ENCODE data around the gene CENPP. TPM values are rescaled to one million over a fixed set of nuclear protein-coding genes. Genes with fewer than 3 reads are reported as not detected.
"Not testable (repeated sequence)": the region's sequence is repeated elsewhere in the genome, so short reads cannot be mapped to it uniquely, and the experiment has no call there.

CENPP gene
- total RNA-seq, 1 experiment from 2014 or later, result 10.3 TPM

DNA sequence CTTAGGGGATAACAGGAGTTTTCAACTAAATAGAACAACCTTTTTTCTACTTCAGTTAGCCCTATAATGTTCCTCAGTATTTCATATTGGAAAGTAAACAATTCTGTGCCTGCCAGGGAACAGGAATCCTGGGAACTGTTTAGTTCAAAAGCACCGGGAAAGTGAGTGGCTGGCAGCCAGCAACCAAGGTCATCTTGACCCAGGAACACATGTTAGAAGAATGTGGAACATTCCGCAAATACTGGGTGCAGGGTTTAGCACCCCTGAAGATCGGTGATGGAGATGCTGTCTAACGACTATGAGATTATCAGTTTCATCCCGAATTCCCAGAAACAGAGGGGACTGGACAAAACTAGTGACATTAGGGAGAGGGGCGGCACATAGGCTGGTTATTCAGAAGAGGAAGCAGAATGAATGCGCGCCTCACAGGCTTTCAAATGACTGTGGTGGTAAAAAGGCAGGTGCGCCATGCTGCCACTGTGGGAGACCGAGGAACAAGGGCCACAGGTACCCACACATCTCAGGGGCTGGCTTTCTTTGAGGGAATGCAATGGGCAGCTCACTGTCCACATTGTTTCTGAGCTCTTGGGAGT is 293.0 kb downstream of the CENPP start:
- Histone ChIP-seq H3K36me3 (replicated peaks; ENCODE audit: control insufficient read depth, insufficient read depth, low read length) (peaks cover 7% of the 10 kb centered on the region), H3K4me3 (ENCODE audit: insufficient read depth, low read depth, low read length) (no peak overlapping the region), H3K27me3 (ENCODE audit: control insufficient read depth, insufficient read depth, low read length) (no peaks in the 10 kb centered on the region)
- peak; percentile 10 for DNase-seq

DNA sequence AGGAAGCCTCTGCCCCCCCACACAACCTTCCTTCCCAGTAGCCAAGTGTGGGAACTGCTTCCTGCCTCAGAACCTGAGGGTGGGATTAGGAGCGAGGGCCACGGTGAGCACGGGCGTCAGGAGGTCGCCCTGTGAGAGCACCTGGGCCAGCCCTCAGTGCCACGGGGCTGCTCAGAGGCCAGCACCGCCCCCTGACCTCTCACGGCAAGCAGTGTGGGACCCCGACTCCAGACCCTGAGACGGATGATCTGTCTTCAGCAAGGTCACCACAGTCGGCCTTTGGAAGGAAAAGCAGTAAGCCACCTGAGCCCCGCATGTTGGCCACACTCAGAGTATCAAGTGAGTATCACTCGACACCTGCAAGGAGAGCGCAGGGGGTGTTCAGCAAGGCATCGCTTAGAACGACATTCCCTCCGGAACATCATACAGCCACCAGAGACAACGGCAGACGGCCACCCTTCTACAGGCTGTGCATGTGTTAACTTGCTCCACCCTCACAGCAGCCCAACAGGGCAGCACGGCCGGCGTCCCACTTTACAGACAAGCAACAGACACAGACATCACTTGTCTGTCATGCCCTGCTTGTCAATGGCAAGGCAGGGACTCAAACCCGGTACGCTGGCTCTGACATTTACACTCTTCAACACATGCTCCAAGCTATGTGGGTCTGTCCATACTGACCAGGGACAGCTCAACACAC is 294.0 kb downstream of the CENPP start:
- DNase-seq, result peak; percentile 17
- Histone ChIP-seq H3K27me3 (ENCODE audit: control insufficient read depth, insufficient read depth, low read length) (no peaks in the 10 kb centered on the region), H3K36me3 (replicated peaks; ENCODE audit: control insufficient read depth, insufficient read depth, low read length) (peaks cover 7% of the 10 kb centered on the region), H3K4me3 (ENCODE audit: insufficient read depth, low read depth, low read length) (no peak overlapping the region)

DNA sequence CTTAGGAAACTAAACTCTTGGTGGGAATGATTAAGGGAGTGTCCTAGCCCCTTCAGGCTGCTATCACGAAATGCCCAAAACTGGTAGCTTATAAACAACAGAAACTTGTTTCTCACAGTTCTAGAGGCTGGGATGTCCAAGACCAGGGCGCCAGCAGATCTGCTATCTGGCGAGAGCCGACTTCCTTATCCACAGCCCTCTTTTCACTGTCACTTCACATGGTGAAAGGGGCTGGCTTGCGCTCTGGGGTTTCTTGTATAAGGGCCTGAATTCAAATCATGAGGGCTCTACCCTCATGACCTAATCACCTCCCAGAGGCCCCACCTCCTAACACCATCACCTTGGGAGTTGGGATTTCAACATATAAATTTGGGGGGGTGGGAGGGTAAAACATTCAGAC is 295.1 kb downstream of the CENPP start:
- H3K27me3 ChIP-seq (ENCODE audit: control insufficient read depth, insufficient read depth, low read length), result no peaks in the 10 kb centered on the region
- DNase-seq, result no peak
- no peak overlapping the region for H3K4me3 ChIP-seq (ENCODE audit: insufficient read depth, low read depth, low read length)
- peaks cover 2% of the 10 kb centered on the region for H3K36me3 ChIP-seq (replicated peaks; ENCODE audit: control insufficient read depth, insufficient read depth, low read length)

DNA sequence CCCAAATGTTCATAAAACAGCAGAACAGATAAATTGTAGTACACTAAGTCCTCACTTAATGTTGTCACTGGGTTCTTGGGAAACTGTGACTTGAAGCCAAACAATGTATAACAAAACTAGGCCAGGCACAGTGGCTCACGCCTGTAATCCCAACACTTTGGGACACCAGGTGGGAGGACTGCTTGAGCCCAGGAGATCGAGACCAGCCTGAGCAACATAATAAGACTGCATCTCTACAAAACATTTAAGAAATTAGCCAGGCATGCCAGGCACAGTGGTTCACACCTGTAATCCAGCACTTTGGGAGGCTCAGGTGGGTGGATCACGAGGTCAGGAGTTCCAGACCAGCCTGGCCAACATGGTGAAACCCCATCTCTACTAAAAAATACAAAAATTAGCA is 298.2 kb downstream of the CENPP start:
- H3K27me3 ChIP-seq (ENCODE audit: control insufficient read depth, insufficient read depth, low read length); H3K36me3 ChIP-seq (replicated peaks; ENCODE audit: control insufficient read depth, insufficient read depth, low read length); DNase-seq; H3K4me3 ChIP-seq (ENCODE audit: insufficient read depth, low read depth, low read length): not testable (repeated sequence)

DNA sequence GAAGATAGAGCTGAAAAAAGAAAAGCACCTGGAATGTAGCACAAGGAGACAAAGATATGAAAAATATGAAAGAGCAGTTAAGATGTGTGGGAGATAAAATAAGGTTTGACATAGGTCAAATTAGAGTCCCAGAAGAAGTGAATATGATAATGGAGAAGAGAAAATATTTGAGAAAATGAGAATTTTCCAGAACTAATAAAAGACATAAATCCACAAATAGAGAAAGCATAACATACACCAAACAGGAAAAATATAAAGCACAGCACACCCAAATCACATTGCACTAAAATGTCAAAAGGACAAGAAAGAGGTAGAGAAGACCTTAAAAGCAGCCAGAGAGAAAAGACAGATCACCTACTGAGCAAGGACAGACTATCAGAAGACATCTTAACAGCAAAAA is 300.7 kb downstream of the CENPP start:
- H3K4me3 ChIP-seq (ENCODE audit: insufficient read depth, low read depth, low read length), result no peak overlapping the region
- no peaks in the 10 kb centered on the region for H3K27me3 ChIP-seq (ENCODE audit: control insufficient read depth, insufficient read depth, low read length)
- no peak for DNase-seq

DNA sequence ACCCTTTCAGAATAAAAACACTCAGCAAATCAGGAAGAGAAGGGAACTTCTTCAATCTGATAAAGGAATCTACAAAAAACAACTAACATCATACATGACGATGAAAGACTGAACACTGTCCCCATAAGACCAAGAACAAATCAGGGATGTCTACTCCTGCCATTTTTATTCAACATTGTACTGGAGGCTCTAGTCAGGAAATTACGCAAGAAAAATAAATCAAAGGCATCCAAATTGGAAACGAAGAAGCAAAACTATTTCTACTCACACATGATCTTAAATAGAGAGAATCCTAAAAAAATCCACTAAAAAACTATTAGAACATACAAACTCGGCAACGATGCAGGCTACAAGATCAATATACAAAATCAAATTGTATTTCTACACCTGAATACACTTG is 301.9 kb downstream of the CENPP start:
- no peaks in the 10 kb centered on the region for H3K27me3 ChIP-seq (ENCODE audit: control insufficient read depth, insufficient read depth, low read length)
- DNase-seq, result no peak
- no peak overlapping the region for H3K4me3 ChIP-seq (ENCODE audit: insufficient read depth, low read depth, low read length)
- H3K36me3 ChIP-seq (replicated peaks; ENCODE audit: control insufficient read depth, insufficient read depth, low read length), result peaks cover 3% of the 10 kb centered on the region

More for the DNA sequence above, 300.7 kb downstream of the CENPP start:
- no peaks in the 10 kb centered on the region for H3K36me3 ChIP-seq (replicated peaks; ENCODE audit: control insufficient read depth, insufficient read depth, low read length)

DNA sequence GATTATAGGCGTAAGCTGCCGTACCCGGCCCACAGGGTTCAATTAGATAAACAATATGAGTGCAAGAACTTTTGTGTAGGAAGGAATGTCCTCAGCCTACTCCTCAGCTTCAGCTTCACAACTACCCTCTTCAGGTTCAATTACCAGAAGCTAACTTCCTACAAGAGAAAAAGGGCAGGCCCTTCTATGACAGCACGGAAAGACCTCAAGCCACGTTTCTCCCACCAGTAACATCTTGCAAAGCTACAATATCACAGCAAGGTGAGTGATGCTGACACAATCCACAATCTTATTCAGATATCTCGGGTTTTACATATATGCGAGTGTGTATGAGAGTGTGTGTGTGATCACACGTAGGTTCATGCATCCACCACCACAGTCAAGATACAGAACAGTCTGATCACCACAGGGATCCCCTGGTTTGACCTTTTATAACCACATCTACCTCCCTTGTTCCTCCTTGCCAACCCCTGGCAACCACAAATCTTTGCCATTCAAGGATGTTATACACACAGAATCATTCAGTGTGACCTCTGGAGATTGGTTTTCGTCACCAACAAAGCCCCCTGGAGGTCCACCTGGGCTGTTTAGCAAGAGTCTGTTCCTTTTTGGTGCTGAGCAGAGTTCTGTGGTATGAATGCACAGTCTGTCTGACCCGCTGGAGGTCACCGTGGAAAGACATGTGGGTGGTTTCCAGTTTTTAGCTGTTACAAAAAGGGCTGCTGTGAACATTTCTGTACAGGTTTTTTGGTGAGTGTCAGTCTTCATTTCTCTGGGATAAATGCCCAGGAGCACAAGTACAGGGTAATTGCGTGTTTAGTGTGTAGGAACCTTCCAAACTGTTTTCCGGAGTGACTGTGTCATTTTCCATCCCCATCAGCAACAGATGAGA is 305.9 kb downstream of the CENPP start:
- Histone ChIP-seq H3K27me3 (ENCODE audit: control insufficient read depth, insufficient read depth, low read length) (no peaks in the 10 kb centered on the region), H3K4me3 (ENCODE audit: insufficient read depth, low read depth, low read length) (no peak overlapping the region), H3K36me3 (replicated peaks; ENCODE audit: control insufficient read depth, insufficient read depth, low read length) (peaks cover 10% of the 10 kb centered on the region)
- no peak for DNase-seq

DNA sequence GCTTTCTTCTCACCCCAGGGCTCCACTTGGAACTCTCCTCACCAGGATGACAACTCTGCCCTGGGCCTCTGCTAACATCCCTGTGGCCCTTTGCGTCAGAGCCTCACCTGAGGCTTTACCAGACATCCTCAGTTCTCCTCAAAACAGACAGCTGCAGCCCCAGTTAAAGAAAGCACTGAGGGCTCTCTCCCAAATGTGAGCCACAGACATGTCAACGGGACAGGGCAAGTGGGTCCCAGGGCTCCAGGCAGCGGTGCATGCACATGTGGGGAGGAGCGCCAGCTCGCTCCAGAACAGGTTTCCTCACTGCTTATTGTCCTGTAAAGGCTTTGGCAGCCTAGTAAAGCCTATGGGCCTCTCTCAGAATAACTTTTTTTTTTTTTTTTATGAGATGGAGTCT is 306.9 kb downstream of the CENPP start:
- no peak for DNase-seq
- Histone ChIP-seq H3K27me3 (ENCODE audit: control insufficient read depth, insufficient read depth, low read length) (no peaks in the 10 kb centered on the region), H3K4me3 (ENCODE audit: insufficient read depth, low read depth, low read length) (no peak overlapping the region), H3K36me3 (replicated peaks; ENCODE audit: control insufficient read depth, insufficient read depth, low read length) (peaks cover 13% of the 10 kb centered on the region)

DNA sequence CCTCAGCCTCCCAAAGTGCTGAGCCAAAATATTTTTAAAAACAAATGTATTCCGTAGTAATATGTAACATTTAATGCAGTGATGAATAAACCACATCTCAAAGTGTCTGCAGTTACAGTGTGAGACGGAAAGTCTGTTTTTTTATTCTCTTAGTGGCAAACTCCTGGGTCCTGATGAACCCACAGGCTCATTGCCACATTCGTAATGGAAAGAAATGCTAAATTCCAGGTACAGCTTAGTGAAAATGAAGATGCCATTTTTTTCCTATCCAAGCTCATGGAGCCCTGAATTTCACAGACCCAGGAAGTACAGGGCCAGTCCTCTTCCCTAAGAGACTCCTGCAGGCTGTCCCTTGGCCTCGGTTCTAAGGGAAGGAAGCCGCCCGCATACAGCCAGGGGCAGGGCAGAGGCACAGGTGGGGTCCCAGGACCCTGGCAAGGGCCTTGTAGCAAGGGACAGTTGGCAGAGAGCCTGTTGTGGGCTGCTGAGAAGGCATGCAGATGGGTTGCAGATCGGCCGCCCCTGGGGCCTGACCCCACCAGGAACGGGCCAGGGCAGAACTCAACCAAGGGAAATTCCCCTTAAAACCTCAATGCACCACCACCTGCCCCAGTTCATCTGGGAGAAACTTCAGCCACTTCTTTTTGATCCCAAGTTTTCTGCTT is 308.0 kb downstream of the CENPP start:
- no peak for DNase-seq
- peaks cover 13% of the 10 kb centered on the region for H3K36me3 ChIP-seq (replicated peaks; ENCODE audit: control insufficient read depth, insufficient read depth, low read length)
- H3K27me3 ChIP-seq (ENCODE audit: control insufficient read depth, insufficient read depth, low read length), result no peaks in the 10 kb centered on the region
- no peak overlapping the region for H3K4me3 ChIP-seq (ENCODE audit: insufficient read depth, low read depth, low read length)

DNA sequence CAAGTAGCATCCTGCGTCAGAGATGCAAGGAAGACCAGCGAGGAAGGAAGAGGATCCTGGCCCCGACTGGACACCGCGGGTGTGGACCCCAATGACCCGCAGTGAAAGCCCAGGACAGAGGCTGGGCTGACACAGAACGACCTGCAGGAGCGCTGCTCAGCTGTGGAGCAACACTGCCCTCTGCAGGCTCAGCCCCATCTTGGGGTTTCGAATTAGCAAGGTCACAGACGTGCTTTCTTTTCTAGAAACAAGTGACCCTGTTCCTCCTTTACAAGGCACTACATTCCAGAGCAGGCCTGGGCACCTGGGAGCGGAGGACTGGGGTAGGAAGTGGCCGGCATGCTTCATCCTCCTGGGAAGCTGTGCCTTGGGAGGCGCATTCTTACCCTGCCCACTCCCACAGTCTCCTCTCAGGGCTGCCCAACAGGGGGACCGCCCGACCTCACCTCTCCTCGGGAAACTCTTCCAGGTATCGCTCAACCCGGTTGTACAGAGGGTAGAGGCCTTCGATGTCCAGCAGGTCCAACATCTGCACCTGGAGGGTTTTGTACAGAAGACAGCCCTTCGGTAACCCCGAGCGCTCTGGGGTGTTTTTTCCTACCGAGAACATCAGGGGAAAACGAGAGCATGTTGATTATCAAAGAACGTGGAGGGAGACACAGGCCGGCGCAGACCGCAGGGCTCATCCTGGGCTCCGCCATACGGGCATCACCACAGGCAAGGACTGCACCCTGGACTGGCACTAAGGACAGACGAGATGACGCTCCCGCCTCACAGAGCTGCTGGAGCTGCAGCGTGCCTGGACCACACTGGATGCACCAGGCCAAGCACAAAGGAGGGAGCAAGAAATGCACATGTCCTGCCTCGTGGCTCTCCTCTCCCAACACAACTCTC is 309.2 kb downstream of the CENPP start:
- H3K36me3 ChIP-seq (replicated peaks; ENCODE audit: control insufficient read depth, insufficient read depth, low read length), result peaks cover 13% of the 10 kb centered on the region
- H3K27me3 ChIP-seq (ENCODE audit: control insufficient read depth, insufficient read depth, low read length), result no peaks in the 10 kb centered on the region
- peak; percentile 95 for DNase-seq
- H3K4me3 ChIP-seq (ENCODE audit: insufficient read depth, low read depth, low read length), result no peak overlapping the region

DNA sequence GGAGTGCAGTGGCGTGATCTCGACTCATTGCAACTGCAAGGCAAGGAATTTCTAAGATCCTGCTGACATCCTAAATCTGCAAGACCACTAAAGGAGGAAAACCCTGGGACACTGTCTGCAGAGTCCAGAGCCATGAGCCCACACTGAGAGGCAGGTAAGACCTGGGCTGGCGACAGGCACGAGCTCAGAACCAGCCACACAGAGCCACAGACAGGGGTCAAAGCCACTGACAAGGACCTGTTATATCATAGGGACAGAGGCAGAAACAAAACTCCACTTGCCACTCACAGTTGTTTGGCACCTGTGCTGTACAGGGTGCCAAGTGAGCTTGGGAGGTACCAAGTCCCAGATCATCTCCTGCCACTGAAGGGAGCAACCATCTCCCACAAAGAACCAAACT is 310.0 kb downstream of the CENPP start:
- DNase-seq, result no peak
- H3K27me3 ChIP-seq (ENCODE audit: control insufficient read depth, insufficient read depth, low read length), result no peaks in the 10 kb centered on the region
- H3K36me3 ChIP-seq (replicated peaks; ENCODE audit: control insufficient read depth, insufficient read depth, low read length), result peaks cover 13% of the 10 kb centered on the region
- no peak overlapping the region for H3K4me3 ChIP-seq (ENCODE audit: insufficient read depth, low read depth, low read length)

DNA sequence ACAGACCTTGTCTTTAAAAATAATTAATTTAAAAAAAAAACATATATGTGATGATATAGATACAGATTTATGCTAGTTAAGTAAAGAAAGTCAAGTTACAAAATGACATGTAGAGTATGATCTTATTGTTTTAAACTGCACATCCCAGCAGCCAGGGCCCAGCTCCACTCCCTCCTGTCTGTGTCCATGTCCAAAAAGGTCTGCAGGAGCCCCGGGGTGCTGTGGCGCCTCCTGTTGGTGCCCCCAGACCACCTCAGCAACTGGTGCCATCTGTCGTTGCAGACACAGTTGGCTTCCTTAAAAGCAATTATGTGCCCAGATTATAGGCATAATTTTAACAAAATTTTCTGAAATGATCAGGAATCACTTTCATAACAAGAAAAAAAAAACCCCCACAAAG is 310.9 kb downstream of the CENPP start:
- peaks cover 12% of the 10 kb centered on the region for H3K36me3 ChIP-seq (replicated peaks; ENCODE audit: control insufficient read depth, insufficient read depth, low read length)
- DNase-seq, result no peak
- no peaks in the 10 kb centered on the region for H3K27me3 ChIP-seq (ENCODE audit: control insufficient read depth, insufficient read depth, low read length)
- no peak overlapping the region for H3K4me3 ChIP-seq (ENCODE audit: insufficient read depth, low read depth, low read length)

DNA sequence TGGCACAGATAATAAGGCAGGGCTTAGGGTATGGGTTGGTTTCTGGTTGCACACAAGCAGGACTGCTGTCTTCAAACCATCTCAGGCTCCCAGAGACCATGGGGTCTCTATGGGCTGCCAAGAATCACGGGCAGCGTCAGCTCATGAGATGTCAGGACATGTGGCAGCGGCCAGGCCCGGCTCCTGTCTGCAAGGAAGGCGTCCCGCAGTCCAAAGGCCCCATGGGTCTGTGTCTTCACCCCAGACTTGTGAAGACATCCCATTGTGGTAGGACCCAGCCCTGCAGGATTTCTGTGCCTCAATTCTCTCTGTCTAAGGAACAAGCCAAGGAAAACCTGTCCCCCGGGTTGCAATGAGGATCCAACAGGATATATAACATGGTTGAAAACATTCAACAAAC is 311.6 kb downstream of the CENPP start:
- H3K27me3 ChIP-seq (ENCODE audit: control insufficient read depth, insufficient read depth, low read length), result no peaks in the 10 kb centered on the region
- H3K36me3 ChIP-seq (replicated peaks; ENCODE audit: control insufficient read depth, insufficient read depth, low read length), result peaks cover 12% of the 10 kb centered on the region
- H3K4me3 ChIP-seq (ENCODE audit: insufficient read depth, low read depth, low read length), result no peak overlapping the region
- DNase-seq, result no peak
